ENCODE data around the gene ZG16.
"Not testable (repeated sequence)": the region's sequence is repeated elsewhere in the genome, so short reads cannot be mapped to it uniquely, and the experiment has no call there.

ZG16 gene

GRCh38 chr16:29784157-29784556 is 6.1 kb downstream of the ZG16 start:
- Histone ChIP-seq H3K4me1 (ENCODE audit: low read length) (no peaks in the 10 kb centered on the region), H3K9me3 (replicated peaks; ENCODE audit: insufficient read depth, low read length) (no peaks in the 10 kb centered on the region), H3F3A (ENCODE audit: insufficient read depth, low read length) (peaks cover 5% of the 10 kb centered on the region), H2AFZ (ENCODE audit: low read length) (no peak overlapping the region), H4K20me1 (ENCODE audit: insufficient read depth, low read length) (no peaks in the 10 kb centered on the region), H3K27ac (ENCODE audit: low read length) (no peak overlapping the region), H3K4me2 (ENCODE audit: low read depth, low read length) (no peak overlapping the region), H3K27me3 (replicated peaks; ENCODE audit: insufficient read depth, low read length) (no peaks in the 10 kb centered on the region), H3K9ac (ENCODE audit: low read length) (no peak overlapping the region), H3K79me2 (ENCODE audit: low read length) (no peaks in the 10 kb centered on the region), H3K9me2 (replicated peaks; ENCODE audit: insufficient read depth, low read length) (no peaks in the 10 kb centered on the region), H3K4me3 (ENCODE audit: low read length) (no peak overlapping the region), H3K36me3 (replicated peaks; ENCODE audit: insufficient read depth, low read length) (no peaks in the 10 kb centered on the region)
- peak; percentile 26 for DNase-seq
- no peak for TF ChIP-seq EZH2 (optimal IDR thresholded peaks at IDR 0.05; ENCODE audit: low read depth, low read length)
- no peak for TF ChIP-seq CTCF (IDR thresholded peaks at IDR 0.05; ENCODE audit: low read length)
- no peak for TF ChIP-seq EZH2phosphoT487 (IDR thresholded peaks at IDR 0.05; ENCODE audit: low read length)

- peaks cover 4% of the 10 kb centered on the region; the same call in 1 of the 2 replicates for H3K4me1 ChIP-seq (ENCODE audit: low read length)
- 0 out of 2 replicates have a peak overlapping the region, but pooled peaks have one; percentile 7 for H3K4me3 ChIP-seq (ENCODE audit: low read length)
- peaks cover 5% of the 10 kb centered on the region for H3F3A ChIP-seq (ENCODE audit: insufficient read depth, low read length)
- H3K9me3 ChIP-seq (replicated peaks; ENCODE audit: insufficient read depth, low read length): no peaks in the 10 kb centered on the region
- H3K4me2 ChIP-seq (ENCODE audit: low read depth, low read length): peak overlapping the region; percentile 24; the same call in 1 of the 2 replicates
- H3K9ac ChIP-seq (ENCODE audit: low read length): no peak overlapping the region
- H3K27me3 ChIP-seq (replicated peaks; ENCODE audit: insufficient read depth, low read length): no peaks in the 10 kb centered on the region
- no peak overlapping the region for H3K27ac ChIP-seq (ENCODE audit: low read length)
- H3K9me2 ChIP-seq (replicated peaks; ENCODE audit: insufficient read depth, low read length): no peaks in the 10 kb centered on the region
- H3K79me2 ChIP-seq (ENCODE audit: low read length): 0 out of 2 replicates have a peak, but pooled peaks cover 2% of the 10 kb centered on the region
- no peaks in the 10 kb centered on the region for H3K36me3 ChIP-seq (replicated peaks; ENCODE audit: insufficient read depth, low read length)
- no peaks in the 10 kb centered on the region for H4K20me1 ChIP-seq (ENCODE audit: insufficient read depth, low read length)
- TF ChIP-seq CTCF (IDR thresholded peaks at IDR 0.05; ENCODE audit: low read length) (peak; percentile 60), EZH2phosphoT487 (IDR thresholded peaks at IDR 0.05; ENCODE audit: low read length) (no peak), EZH2 (optimal IDR thresholded peaks at IDR 0.05; ENCODE audit: low read depth, low read length) (no peak)
- peak overlapping the region; percentile 57 for H2AFZ ChIP-seq (ENCODE audit: low read length)
- peak; percentile 27 for DNase-seq
These were observed 6.9 kb downstream of the ZG16 start for GRCh38 chr16:29784901-29785500.

GRCh38 chr16:29787155-29787554 is 9.1 kb downstream of the ZG16 start:
- H3K4me2 ChIP-seq (ENCODE audit: low read depth, low read length); H3K27ac ChIP-seq (ENCODE audit: low read length); H3K27me3 ChIP-seq (replicated peaks; ENCODE audit: insufficient read depth, low read length); H3K9me2 ChIP-seq (replicated peaks; ENCODE audit: insufficient read depth, low read length); H3K4me3 ChIP-seq (ENCODE audit: low read length); H4K20me1 ChIP-seq (ENCODE audit: insufficient read depth, low read length); H3F3A ChIP-seq (ENCODE audit: insufficient read depth, low read length); H3K9me3 ChIP-seq (replicated peaks; ENCODE audit: insufficient read depth, low read length); DNase-seq; H3K36me3 ChIP-seq (replicated peaks; ENCODE audit: insufficient read depth, low read length); H3K9ac ChIP-seq (ENCODE audit: low read length); H2AFZ ChIP-seq (ENCODE audit: low read length): not testable (repeated sequence)
- H3K4me1 ChIP-seq (ENCODE audit: low read length): peaks cover 12% of the 10 kb centered on the region
- peaks cover 19% of the 10 kb centered on the region for H3K79me2 ChIP-seq (ENCODE audit: low read length)

GRCh38 chr16:29789775-29790182 is 11.7 kb downstream of the ZG16 start:
- peaks cover 5% of the 10 kb centered on the region for H3F3A ChIP-seq (ENCODE audit: insufficient read depth, low read length)
- no peaks in the 10 kb centered on the region for H3K9me3 ChIP-seq (replicated peaks; ENCODE audit: insufficient read depth, low read length)
- TF ChIP-seq CTCF (IDR thresholded peaks at IDR 0.05; ENCODE audit: low read length): no peak
- no peak for TF ChIP-seq EZH2phosphoT487 (IDR thresholded peaks at IDR 0.05; ENCODE audit: low read length)
- no peak for TF ChIP-seq EZH2 (optimal IDR thresholded peaks at IDR 0.05; ENCODE audit: low read depth, low read length)
- peak overlapping the region; percentile 74; the same call in 1 of the 2 replicates for H3K27ac ChIP-seq (ENCODE audit: low read length)
- no peaks in the 10 kb centered on the region for H4K20me1 ChIP-seq (ENCODE audit: insufficient read depth, low read length)
- no peaks in the 10 kb centered on the region for H3K27me3 ChIP-seq (replicated peaks; ENCODE audit: insufficient read depth, low read length)
- H3K4me2 ChIP-seq (ENCODE audit: low read depth, low read length): peak overlapping the region; percentile 98
- DNase-seq: no peak
- H3K4me1 ChIP-seq (ENCODE audit: low read length): peaks cover 19% of the 10 kb centered on the region
- 0 out of 2 replicates have a peak, but pooled peaks cover 3% of the 10 kb centered on the region for H3K36me3 ChIP-seq (replicated peaks; ENCODE audit: insufficient read depth, low read length)
- no peaks in the 10 kb centered on the region for H3K9me2 ChIP-seq (replicated peaks; ENCODE audit: insufficient read depth, low read length)
- peaks cover 45% of the 10 kb centered on the region for H3K79me2 ChIP-seq (ENCODE audit: low read length)
- peak overlapping the region; percentile 98 for H2AFZ ChIP-seq (ENCODE audit: low read length)
- peak overlapping the region; percentile 88 for H3K9ac ChIP-seq (ENCODE audit: low read length)
- H3K4me3 ChIP-seq (ENCODE audit: low read length): peak overlapping the region; percentile 82

All from MM.1S (cell line).